Measurements from ENCODE around the gene CFAP100. TPM values are rescaled to one million over a fixed set of nuclear protein-coding genes. Genes with fewer than 3 reads are reported as not detected.

CFAP100 gene
- total and polyA plus RNA-seq, 12 donors = not detected

DNA sequence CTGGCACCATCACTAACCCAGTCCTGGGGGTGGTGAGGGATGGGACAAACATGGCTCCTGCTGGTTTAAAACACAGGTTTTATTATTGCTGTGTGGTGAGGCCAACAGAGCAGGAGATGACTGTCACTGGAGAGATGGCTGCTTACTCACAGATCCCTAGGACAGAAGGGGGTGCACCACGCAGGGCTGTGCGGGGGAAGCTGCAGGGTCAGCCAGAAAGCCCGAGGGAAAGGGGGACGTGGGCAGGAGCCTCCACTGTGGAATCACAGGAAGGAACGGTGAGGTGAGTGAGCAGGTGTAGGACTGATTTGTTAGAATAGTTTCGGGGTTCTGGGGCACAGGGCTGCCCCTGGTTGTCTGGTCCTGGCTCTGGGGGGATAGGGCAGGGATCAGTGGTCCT lies 7.5 kb downstream of the CFAP100 start:
- peaks cover 0 to 22% (median 7%) of the 10 kb centered on the region in 7 donors for H3K27me3 ChIP-seq
- H3K4me1 ChIP-seq = no peaks in the 10 kb centered on the region
- H3K4me3 ChIP-seq = no peak overlapping the region
- no peak for TF ChIP-seq CTCF (IDR thresholded peaks at IDR 0.05)
- H3K36me3 ChIP-seq = no peaks in the 10 kb centered on the region
- no peak for DNase-seq
- intact Hi-C loops (cut with DNase I) = no loop called here
- 80 to 88% methylated on average over 6 of the region's 6 CpGs for WGBS, 2 donors
- H3K9me3 ChIP-seq = peaks cover 0 to 6% (median 0%) of the 10 kb centered on the region in 11 donors
- ATAC-seq = no peak
- no peak overlapping the region for H3K27ac ChIP-seq

GRCh38 chr3:126402666-126403302 lies 8.1 kb downstream of the CFAP100 start:
- H3K36me3 ChIP-seq = no peaks in the 10 kb centered on the region
- TF ChIP-seq CTCF (IDR thresholded peaks at IDR 0.05) = no peak
- 82 to 90% methylated on average over 12 of the region's 12 CpGs for WGBS, 2 donors
- H3K4me1 ChIP-seq = no peaks in the 10 kb centered on the region
- H3K4me3 ChIP-seq = no peak overlapping the region
- intact Hi-C loops (cut with DNase I) = no loop called here
- no peak for DNase-seq
- no peak for ATAC-seq
- peaks cover 0 to 6% (median 0%) of the 10 kb centered on the region in 11 donors for H3K9me3 ChIP-seq
- no peak overlapping the region for H3K27ac ChIP-seq
- peaks cover 0 to 23% (median 7%) of the 10 kb centered on the region in 7 donors for H3K27me3 ChIP-seq

- ATAC-seq (no peak), DNase-seq (no peak)
- H3K4me1 ChIP-seq = no peaks in the 10 kb centered on the region
- peaks cover 0 to 23% (median 8%) of the 10 kb centered on the region in 7 donors for H3K27me3 ChIP-seq
- H3K4me3 ChIP-seq = no peak overlapping the region
- intact Hi-C loops (cut with DNase I) = no loop called here
- H3K27ac ChIP-seq = no peak overlapping the region
- 82 to 87% methylated on average over 15 of the region's 15 CpGs for WGBS, 2 donors
- TF ChIP-seq CTCF (IDR thresholded peaks at IDR 0.05) = no peak
- no peaks in the 10 kb centered on the region for H3K9me3 ChIP-seq
- no peaks in the 10 kb centered on the region for H3K36me3 ChIP-seq
Observed at GRCh38 chr3:126406389-126407296, 11.9 kb downstream of the CFAP100 start.

DNA sequence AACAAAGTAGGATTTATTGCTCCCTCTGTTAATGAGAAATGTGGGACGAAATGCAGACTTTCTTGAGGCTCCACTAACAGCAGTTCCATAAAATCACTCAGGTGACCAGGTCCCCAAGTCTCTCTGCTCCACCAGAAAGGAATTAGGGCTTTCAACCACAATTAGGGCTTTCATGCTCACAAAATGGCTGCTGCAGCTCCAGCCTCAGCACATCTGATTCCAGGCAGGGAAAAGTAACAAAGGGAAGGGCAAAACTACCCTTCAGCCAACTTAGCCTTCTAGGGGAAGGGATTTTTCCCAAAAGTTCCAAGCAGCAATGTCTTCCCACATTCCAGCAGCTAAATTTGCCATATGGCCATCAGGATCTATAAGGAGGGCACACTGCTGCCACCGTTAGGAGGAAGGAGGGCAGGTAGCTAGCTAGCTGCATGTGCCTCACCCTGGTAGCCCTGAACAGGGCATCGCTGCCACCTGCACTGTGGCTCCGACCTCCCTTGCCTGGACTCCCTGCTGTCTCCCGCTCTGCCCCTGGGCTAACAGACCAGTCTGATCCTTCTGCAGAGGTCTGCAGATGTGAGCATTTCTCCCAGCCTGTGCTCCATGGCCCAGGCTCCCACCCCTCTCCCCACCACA lies 12.8 kb downstream of the CFAP100 start:
- Histone ChIP-seq H3K4me3 (no peak overlapping the region), H3K4me1 (no peaks in the 10 kb centered on the region), H3K27ac (no peak overlapping the region), H3K36me3 (no peaks in the 10 kb centered on the region), H3K27me3 (peaks cover 0 to 23% (median 7%) of the 10 kb centered on the region in 7 donors), H3K9me3 (no peaks in the 10 kb centered on the region)
- intact Hi-C loops (cut with DNase I) = no loop called here
- no peak for ATAC-seq
- WGBS, 2 donors = 82 to 87% methylated on average over 5 of the region's 5 CpGs
- DNase-seq = no peak
- no peak for TF ChIP-seq CTCF (IDR thresholded peaks at IDR 0.05)
